Measurements from ENCODE around the gene OR52B6. TPM values are rescaled to one million over a fixed set of nuclear protein-coding genes. Genes with fewer than 3 reads are reported as not detected.

The OR52B6 gene
- total RNA-seq, 1 experiment from 2014 or later = not detected

DNA sequence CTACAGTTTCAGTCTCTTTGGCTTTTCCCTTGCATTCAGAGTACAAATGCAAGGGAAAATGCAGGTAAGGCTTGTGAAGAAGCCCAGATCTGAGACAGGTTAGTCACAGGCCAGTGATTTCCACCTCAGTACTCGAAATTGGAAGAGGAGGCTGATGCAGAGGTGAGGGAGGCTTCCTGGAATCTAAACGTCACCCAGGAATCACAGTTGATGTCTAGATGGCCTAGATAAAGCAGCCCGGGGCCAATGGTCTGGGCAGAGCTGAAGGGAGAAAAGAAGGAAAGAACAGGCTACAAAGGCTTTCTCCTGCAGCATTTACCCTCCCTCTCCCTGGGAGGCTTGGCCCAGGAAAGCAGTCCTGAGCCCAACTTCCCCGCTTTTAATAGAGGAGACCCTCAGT is 24.2 kb downstream of the OR52B6 start:
- no peak for DNase-seq (ENCODE audit: low spot score)
- TF ChIP-seq TEAD1 (CRISPR knock-in tag; IDR thresholded peaks at IDR 0.05) = no peak
- TF ChIP-seq, protein P1, sequence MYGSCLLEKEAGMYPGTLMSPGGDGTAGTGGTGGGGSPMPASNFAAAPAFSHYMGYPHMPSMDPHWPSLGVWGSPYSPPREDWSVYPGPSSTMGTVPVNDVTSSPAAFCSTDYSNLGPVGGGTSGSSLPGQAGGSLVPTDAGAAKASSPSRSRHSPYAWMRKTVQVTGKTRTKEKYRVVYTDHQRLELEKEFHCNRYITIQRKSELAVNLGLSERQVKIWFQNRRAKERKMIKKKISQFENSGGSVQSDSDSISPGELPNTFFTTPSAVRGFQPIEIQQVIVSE (CRISPR knock-in tag; IDR thresholded peaks at IDR 0.05; ENCODE audit: borderline replicate concordance) = no peak
- TF ChIP-seq FOXK1 (CRISPR knock-in tag; IDR thresholded peaks at IDR 0.05) = no peak
- no peak for TF ChIP-seq ATF2 (CRISPR knock-in tag; IDR thresholded peaks at IDR 0.05; ENCODE audit: borderline replicate concordance, low read depth)
- TF ChIP-seq ZBTB21 (CRISPR knock-in tag; IDR thresholded peaks at IDR 0.05; ENCODE audit: borderline replicate concordance) = no peak
- no peak for TF ChIP-seq RELA (CRISPR knock-in tag; IDR thresholded peaks at IDR 0.05; ENCODE audit: borderline replicate concordance)
- TF ChIP-seq, protein P2, sequence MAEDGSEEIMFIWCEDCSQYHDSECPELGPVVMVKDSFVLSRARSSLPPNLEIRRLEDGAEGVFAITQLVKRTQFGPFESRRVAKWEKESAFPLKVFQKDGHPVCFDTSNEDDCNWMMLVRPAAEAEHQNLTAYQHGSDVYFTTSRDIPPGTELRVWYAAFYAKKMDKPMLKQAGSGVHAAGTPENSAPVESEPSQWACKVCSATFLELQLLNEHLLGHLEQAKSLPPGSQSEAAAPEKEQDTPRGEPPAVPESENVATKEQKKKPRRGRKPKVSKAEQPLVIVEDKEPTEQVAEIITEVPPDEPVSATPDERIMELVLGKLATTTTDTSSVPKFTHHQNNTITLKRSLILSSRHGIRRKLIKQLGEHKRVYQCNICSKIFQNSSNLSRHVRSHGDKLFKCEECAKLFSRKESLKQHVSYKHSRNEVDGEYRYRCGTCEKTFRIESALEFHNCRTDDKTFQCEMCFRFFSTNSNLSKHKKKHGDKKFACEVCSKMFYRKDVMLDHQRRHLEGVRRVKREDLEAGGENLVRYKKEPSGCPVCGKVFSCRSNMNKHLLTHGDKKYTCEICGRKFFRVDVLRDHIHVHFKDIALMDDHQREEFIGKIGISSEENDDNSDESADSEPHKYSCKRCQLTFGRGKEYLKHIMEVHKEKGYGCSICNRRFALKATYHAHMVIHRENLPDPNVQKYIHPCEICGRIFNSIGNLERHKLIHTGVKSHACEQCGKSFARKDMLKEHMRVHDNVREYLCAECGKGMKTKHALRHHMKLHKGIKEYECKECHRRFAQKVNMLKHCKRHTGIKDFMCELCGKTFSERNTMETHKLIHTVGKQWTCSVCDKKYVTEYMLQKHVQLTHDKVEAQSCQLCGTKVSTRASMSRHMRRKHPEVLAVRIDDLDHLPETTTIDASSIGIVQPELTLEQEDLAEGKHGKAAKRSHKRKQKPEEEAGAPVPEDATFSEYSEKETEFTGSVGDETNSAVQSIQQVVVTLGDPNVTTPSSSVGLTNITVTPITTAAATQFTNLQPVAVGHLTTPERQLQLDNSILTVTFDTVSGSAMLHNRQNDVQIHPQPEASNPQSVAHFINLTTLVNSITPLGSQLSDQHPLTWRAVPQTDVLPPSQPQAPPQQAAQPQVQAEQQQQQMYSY (CRISPR knock-in tag; IDR thresholded peaks at IDR 0.05) = no peak
- TF ChIP-seq, protein P3, sequence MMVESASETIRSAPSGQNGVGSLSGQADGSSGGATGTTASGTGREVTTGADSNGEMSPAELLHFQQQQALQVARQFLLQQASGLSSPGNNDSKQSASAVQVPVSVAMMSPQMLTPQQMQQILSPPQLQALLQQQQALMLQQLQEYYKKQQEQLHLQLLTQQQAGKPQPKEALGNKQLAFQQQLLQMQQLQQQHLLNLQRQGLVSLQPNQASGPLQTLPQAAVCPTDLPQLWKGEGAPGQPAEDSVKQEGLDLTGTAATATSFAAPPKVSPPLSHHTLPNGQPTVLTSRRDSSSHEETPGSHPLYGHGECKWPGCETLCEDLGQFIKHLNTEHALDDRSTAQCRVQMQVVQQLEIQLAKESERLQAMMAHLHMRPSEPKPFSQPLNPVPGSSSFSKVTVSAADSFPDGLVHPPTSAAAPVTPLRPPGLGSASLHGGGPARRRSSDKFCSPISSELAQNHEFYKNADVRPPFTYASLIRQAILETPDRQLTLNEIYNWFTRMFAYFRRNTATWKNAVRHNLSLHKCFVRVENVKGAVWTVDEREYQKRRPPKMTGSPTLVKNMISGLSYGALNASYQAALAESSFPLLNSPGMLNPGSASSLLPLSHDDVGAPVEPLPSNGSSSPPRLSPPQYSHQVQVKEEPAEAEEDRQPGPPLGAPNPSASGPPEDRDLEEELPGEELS (CRISPR knock-in tag; IDR thresholded peaks at IDR 0.05) = no peak
- H3K4me3 Mint-ChIP-seq = no peak overlapping the region
- ChIA-PET CTCF (no interaction called here), POLR2A (no interaction called here)
- H3K9me3 Mint-ChIP-seq = no peaks in the 10 kb centered on the region
- no peaks in the 10 kb centered on the region for H3K27me3 Mint-ChIP-seq (ENCODE audit: low read depth)
- no peak overlapping the region for H3K27ac Mint-ChIP-seq
- peaks cover 60% of the 10 kb centered on the region for H3K36me3 Mint-ChIP-seq
- ATAC-seq = no peak
- H3K4me1 Mint-ChIP-seq = peaks cover 18% of the 10 kb centered on the region

GRCh38 chr11:5605849-5606248 is 25.2 kb downstream of the OR52B6 start:
- Mint-ChIP-seq H3K4me1 (peaks cover 9% of the 10 kb centered on the region), H3K36me3 (peaks cover 70% of the 10 kb centered on the region), H3K4me3 (no peak overlapping the region), H3K27ac (no peak overlapping the region), H3K27me3 (ENCODE audit: low read depth) (no peaks in the 10 kb centered on the region), H3K9me3 (no peaks in the 10 kb centered on the region)
- POLR2A ChIA-PET = no interaction called here
- TF ChIP-seq NFE2L1 (CRISPR knock-in tag; IDR thresholded peaks at IDR 0.05) (no peak), TEAD4 (CRISPR knock-in tag; IDR thresholded peaks at IDR 0.05) (no peak), CTCF (IDR thresholded peaks at IDR 0.05) (no peak), SP1 (CRISPR knock-in tag; conservative IDR thresholded peaks at IDR 0.05) (no peak), NR1H2 (CRISPR knock-in tag; IDR thresholded peaks at IDR 0.05) (no peak), ZBTB21 (CRISPR knock-in tag; IDR thresholded peaks at IDR 0.05; ENCODE audit: borderline replicate concordance) (no peak), ZNF416 (CRISPR knock-in tag; IDR thresholded peaks at IDR 0.05) (no peak), SMAD4 (CRISPR knock-in tag; IDR thresholded peaks at IDR 0.05) (no peak)
- TF ChIP-seq, protein P4, sequence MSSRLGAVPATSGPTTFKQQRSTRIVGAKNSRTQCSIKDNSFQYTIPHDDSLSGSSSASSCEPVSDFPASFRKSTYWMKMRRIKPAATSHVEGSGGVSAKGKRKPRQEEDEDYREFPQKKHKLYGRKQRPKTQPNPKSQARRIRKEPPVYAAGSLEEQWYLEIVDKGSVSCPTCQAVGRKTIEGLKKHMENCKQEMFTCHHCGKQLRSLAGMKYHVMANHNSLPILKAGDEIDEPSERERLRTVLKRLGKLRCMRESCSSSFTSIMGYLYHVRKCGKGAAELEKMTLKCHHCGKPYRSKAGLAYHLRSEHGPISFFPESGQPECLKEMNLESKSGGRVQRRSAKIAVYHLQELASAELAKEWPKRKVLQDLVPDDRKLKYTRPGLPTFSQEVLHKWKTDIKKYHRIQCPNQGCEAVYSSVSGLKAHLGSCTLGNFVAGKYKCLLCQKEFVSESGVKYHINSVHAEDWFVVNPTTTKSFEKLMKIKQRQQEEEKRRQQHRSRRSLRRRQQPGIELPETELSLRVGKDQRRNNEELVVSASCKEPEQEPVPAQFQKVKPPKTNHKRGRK (CRISPR knock-in tag; IDR thresholded peaks at IDR 0.05; ENCODE audit: borderline replicate concordance) = no peak
- TF ChIP-seq, protein P3 (CRISPR knock-in tag; IDR thresholded peaks at IDR 0.05) = no peak
- TF ChIP-seq, protein P5, sequence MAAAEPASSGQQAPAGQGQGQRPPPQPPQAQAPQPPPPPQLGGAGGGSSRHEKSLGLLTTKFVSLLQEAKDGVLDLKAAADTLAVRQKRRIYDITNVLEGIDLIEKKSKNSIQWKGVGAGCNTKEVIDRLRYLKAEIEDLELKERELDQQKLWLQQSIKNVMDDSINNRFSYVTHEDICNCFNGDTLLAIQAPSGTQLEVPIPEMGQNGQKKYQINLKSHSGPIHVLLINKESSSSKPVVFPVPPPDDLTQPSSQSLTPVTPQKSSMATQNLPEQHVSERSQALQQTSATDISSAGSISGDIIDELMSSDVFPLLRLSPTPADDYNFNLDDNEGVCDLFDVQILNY (CRISPR knock-in tag; IDR thresholded peaks at IDR 0.05) = no peak
- TF ChIP-seq, protein P6, sequence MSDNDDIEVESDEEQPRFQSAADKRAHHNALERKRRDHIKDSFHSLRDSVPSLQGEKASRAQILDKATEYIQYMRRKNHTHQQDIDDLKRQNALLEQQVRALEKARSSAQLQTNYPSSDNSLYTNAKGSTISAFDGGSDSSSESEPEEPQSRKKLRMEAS (CRISPR knock-in tag; IDR thresholded peaks at IDR 0.05) = no peak
- no peak for ATAC-seq
- no peak for DNase-seq (ENCODE audit: low spot score)
- CTCF ChIA-PET = no interaction called here
